ENCODE measurements around the gene PNCK. TPM values are rescaled to one million over a fixed set of nuclear protein-coding genes. Genes with fewer than 3 reads are reported as not detected.

The PNCK gene
- total and polyA plus RNA-seq, 2 of the 13 experiments (the other 11 are each of a cell fraction or from before 2014, with no cell fraction given), result 33.1 TPM; not detected in 1

DNA sequence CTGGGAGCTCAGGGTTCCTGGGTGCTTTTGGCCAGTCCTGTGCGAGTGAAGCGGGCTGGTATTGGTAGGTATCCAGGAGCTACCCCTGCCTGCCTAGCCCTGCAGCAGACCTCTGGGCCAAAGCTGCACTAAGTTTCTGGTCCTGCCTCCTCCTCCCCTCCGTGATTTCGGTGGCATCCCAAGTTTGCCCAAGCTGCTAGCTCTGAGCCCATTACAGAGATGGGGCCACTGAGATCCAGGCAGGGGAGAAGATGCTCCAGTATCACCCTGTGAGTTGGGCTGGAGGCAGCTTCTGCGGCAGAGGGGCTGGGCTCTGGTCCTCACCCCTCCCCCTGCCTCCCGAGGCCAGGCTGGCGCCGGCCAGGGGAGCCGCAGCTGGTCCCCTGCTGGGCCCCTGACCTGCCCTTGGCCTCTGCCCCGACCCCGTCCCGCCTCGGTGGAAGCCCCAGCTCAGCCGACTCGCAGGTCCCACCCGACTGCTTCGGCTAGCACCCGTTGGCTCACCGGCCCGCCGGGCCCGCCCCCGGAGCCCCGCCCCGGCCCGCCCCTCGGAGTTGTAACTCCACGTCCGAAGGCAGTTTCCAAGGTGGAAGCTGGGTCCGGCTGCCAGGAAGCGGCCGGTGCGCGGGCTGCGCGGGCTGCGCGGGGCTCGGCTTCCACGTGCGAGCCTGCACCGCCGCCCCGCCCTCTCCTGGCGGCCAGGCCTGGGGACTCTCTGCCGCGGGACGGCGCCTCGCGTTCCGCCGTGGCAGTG, 26.8 kb downstream of the PNCK start, which contains the start of gene DUSP9 (continued):
- no peak for TF ChIP-seq ELF1 (CRISPR knock-in tag; IDR thresholded peaks at IDR 0.05)
- TF ChIP-seq ZNF33B (CRISPR knock-in tag; IDR thresholded peaks at IDR 0.05), result no peak
- TF ChIP-seq TP53 (CRISPR knock-in tag; conservative IDR thresholded peaks at IDR 0.05), result 0 out of 2 replicates have a peak, but pooled peaks have one; percentile 43
- TF ChIP-seq YEATS4 (CRISPR knock-in tag; IDR thresholded peaks at IDR 0.05; ENCODE audit: borderline replicate concordance), result peak; percentile 51; the same call in 1 of the 2 replicates
- TF ChIP-seq SP4 (CRISPR knock-in tag; IDR thresholded peaks at IDR 0.05), result peak; percentile 66; the same call in 1 of the 2 replicates
- TF ChIP-seq TERF1 (CRISPR knock-in tag; IDR thresholded peaks at IDR 0.05), result no peak
- peak; percentile 17; the same call in 1 of the 2 replicates for TF ChIP-seq TAF1 (CRISPR knock-in tag; IDR thresholded peaks at IDR 0.05)
- TF ChIP-seq, protein P1, sequence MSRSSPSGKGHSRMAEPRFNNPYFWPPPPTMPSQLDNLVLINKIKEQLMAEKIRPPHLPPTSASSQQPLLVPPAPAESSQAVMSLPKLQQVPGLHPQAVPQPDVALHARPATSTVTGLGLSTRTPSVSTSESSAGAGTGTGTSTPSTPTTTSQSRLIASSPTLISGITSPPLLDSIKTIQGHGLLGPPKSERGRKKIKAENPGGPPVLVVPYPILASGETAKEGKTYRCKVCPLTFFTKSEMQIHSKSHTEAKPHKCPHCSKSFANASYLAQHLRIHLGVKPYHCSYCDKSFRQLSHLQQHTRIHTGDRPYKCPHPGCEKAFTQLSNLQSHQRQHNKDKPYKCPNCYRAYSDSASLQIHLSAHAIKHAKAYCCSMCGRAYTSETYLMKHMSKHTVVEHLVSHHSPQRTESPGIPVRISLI (CRISPR knock-in tag; IDR thresholded peaks at IDR 0.05; ENCODE audit: borderline replicate concordance), result no peak
- TF ChIP-seq ATF7-NPFF (CRISPR knock-in tag; IDR thresholded peaks at IDR 0.05; ENCODE audit: low read depth), result no peak; the same call in 1 of the 2 replicates
- TF ChIP-seq ADNP (CRISPR knock-in tag; IDR thresholded peaks at IDR 0.05), result 0 out of 2 replicates have a peak, but pooled peaks have one; percentile 37
- no peak for TF ChIP-seq ZNF510 (CRISPR knock-in tag; IDR thresholded peaks at IDR 0.05; ENCODE audit: low read depth)
- TF ChIP-seq, protein P2, sequence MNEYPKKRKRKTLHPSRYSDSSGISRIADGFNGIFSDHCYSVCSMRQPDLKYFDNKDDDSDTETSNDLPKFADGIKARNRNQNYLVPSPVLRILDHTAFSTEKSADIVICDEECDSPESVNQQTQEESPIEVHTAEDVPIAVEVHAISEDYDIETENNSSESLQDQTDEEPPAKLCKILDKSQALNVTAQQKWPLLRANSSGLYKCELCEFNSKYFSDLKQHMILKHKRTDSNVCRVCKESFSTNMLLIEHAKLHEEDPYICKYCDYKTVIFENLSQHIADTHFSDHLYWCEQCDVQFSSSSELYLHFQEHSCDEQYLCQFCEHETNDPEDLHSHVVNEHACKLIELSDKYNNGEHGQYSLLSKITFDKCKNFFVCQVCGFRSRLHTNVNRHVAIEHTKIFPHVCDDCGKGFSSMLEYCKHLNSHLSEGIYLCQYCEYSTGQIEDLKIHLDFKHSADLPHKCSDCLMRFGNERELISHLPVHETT (CRISPR knock-in tag; conservative IDR thresholded peaks at IDR 0.05), result no peak
- no peak for TF ChIP-seq POGZ (CRISPR knock-in tag; IDR thresholded peaks at IDR 0.05)
- TF ChIP-seq ZNF891 (CRISPR knock-in tag; IDR thresholded peaks at IDR 0.05), result no peak
- TF ChIP-seq SNAI1 (CRISPR knock-in tag; IDR thresholded peaks at IDR 0.05; ENCODE audit: borderline replicate concordance), result no peak
- TF ChIP-seq SP140L (CRISPR knock-in tag; IDR thresholded peaks at IDR 0.05; ENCODE audit: borderline replicate concordance), result no peak
- TF ChIP-seq KAT7 (CRISPR knock-in tag; IDR thresholded peaks at IDR 0.05; ENCODE audit: borderline replicate concordance), result no peak
- no peak for TF ChIP-seq TAF15 (IDR thresholded peaks at IDR 0.05; ENCODE audit: low read depth, low read length, poor library complexity, severe bottlenecking)
- TF ChIP-seq ZNF143 (CRISPR knock-in tag; IDR thresholded peaks at IDR 0.05), result no peak
- no peak for TF ChIP-seq EZH2 (conservative IDR thresholded peaks at IDR 0.05; ENCODE audit: low read depth, low read length)
- TF ChIP-seq HES4 (CRISPR knock-in tag; IDR thresholded peaks at IDR 0.05; ENCODE audit: borderline replicate concordance), result peak; percentile 48; the same call in 1 of the 2 replicates
- no peak for TF ChIP-seq SRSF4 (IDR thresholded peaks at IDR 0.05; ENCODE audit: low read depth, low read length, poor library complexity, severe bottlenecking)
- TF ChIP-seq ZNF432 (CRISPR knock-in tag; IDR thresholded peaks at IDR 0.05; ENCODE audit: borderline replicate concordance), result no peak
- TF ChIP-seq ZNF235 (CRISPR knock-in tag; IDR thresholded peaks at IDR 0.05; ENCODE audit: borderline replicate concordance), result no peak
- no peak for TF ChIP-seq KLF12 (CRISPR knock-in tag; IDR thresholded peaks at IDR 0.05; ENCODE audit: borderline replicate concordance)
- TF ChIP-seq PAWR (CRISPR knock-in tag; IDR thresholded peaks at IDR 0.05; ENCODE audit: borderline replicate concordance), result no peak
- TF ChIP-seq ZNF614 (CRISPR knock-in tag; IDR thresholded peaks at IDR 0.05; ENCODE audit: borderline replicate concordance), result no peak
- TF ChIP-seq AHR (CRISPR knock-in tag; IDR thresholded peaks at IDR 0.05), result no peak

Data from HepG2 (cell line).